GM12891 (cell line): Measurements from ENCODE around the gene RPH3AL.

Source experiments
- PAX5 ChIP-seq: IDR thresholded peaks from 2 replicates; pipeline ENCODE4 v1.6.1; 2011; ENCODE audit warnings: low read length, moderate library complexity, mild to moderate bottlenecking; ENCODE audit not compliant: insufficient read depth, severe bottlenecking
- POLR2A ChIP-seq: IDR thresholded peaks from 2 replicates; pipeline ENCODE4 v1.6.1; 2011; ENCODE audit warnings: low read depth, low read length, control low read depth
- POLR2AphosphoS5 ChIP-seq: IDR thresholded peaks from 2 replicates; pipeline ENCODE4 v1.6.1; 2011; ENCODE audit warnings: low read depth, low read length, control low read depth
- POU2F2 ChIP-seq: IDR thresholded peaks from 2 replicates; pipeline ENCODE4 v1.6.1; 2011; ENCODE audit warnings: low read depth, mild to moderate bottlenecking, control low read depth, low read length, moderate library complexity
- SPI1 ChIP-seq: IDR thresholded peaks from 2 replicates; pipeline ENCODE4 v1.6.1; 2011; ENCODE audit warnings: low read depth, low read length, control low read depth
- TAF1 ChIP-seq: IDR thresholded peaks from 2 replicates; pipeline ENCODE4 v1.6.1; 2011; ENCODE audit warnings: low read depth, low read length, control low read depth

DNA sequence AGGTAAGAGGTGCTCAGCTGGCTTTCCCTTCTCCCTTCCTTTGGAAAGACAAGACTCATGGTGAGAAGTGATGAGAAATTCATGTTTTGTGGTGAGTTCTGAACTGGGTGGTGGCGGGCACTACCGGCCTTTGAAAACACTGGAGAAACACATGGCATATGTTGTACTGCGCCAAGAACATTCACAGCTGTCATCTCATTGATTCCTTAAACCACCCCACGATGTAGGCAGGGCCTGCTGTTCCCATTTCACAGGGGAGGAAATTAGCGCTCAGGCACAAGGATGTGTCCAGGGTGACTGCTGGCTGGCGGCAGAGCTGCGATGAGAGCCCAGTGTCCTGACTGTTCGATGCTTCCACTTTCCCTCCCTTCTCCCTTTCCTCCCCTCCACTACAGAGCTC, 169.6 kb downstream of the RPH3AL start:
- no peak for TF ChIP-seq POU2F2
- TF ChIP-seq POLR2AphosphoS5, result no peak
- no peak for TF ChIP-seq POLR2A
- TF ChIP-seq TAF1, result no peak
- TF ChIP-seq SPI1, result no peak
- TF ChIP-seq PAX5, result no peak
